ENCODE measurements around the gene CAPN12.

Gene CAPN12

DNA sequence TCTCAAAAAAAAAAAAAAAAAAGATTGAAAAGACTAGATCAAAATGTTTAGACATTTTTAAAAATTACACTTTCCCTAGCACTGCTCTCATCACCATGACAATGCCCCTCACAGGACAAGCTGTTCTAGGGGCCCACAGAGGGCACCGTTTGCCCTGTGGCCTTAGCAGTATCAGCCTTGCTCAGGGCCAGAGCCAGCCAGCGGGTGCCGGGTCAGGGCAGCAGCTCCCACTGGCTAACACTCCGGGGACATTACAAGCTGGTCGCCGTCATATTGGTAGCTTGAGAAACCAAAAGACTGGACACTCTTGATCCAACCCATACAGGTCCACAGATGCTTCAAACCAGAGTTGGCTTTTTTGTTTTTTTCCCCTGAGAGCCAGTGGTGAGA is 18.0 kb downstream of the CAPN12 start:
- no peak for DNase-seq (ENCODE audit: low read depth in 2 of 2)

DNA sequence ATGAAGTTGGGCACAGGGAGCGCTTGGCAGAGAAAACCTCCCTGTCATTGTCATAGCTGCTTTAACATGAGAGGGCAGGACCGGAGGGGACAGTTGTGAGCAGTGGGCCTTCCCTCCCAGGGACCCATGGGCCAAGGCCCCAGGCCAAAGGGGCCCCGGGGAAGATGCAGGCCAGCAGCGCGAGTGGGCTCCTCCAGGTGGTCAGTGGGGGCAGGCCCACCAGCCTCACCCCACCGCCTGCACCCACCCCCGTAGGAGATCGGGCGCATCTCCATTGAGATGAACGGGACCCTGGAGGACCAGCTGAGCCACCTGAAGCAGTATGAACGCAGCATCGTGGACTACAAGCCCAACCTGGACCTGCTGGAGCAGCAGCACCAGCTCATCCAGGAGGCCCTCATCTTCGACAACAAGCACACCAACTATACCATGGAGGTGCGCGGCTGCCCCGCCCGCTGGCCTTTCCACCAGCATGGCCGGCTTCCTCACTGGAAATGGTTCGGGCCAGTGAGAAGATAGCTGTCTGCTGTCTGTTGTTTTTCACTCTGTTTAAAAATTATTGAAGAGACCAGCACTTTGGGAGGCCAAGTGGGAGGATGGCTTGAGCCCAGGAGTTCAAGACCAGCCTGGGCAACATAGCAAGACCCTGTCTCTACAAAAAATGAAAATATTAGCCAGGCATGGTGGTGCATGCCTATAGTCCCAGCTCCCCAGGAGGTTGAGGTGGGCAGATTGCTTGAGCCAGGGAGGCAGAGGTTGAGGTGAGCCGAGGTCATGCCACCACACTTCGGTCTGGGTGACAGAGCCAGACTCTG is 18.6 kb downstream of the CAPN12 start:
- no peak for DNase-seq (ENCODE audit: low read depth in 2 of 2)

DNA sequence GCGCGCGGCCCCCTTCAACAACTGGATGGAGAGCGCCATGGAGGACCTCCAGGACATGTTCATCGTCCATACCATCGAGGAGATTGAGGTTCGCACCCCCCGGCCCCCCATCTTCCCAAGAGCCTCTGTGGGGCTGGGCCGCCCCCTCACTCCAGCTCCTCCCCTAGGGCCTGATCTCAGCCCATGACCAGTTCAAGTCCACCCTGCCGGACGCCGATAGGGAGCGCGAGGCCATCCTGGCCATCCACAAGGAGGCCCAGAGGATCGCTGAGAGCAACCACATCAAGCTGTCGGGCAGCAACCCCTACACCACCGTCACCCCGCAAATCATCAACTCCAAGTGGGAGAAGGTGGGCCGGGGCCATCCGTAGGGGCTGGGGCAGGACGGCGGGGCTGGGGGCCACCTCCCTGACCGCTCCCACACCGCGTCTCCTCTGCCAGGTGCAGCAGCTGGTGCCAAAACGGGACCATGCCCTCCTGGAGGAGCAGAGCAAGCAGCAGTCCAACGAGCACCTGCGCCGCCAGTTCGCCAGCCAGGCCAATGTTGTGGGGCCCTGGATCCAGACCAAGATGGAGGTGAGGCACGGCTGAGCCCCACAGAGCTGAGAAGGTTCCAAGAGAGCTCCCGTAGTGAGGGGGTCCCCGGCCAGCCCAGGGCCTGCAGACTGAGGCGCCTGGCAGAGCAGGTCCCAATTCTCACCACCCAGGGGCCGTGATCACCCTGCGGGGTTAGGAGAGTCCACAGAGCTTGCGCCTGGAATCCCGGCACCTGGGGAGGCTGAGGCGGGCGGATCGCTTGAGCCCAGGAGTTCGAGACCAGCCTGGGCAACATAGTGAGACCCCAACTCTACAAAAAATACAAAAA is 20.1 kb downstream of the CAPN12 start:
- DNase-seq (ENCODE audit: low read depth in 2 of 2), result no peak

DNA sequence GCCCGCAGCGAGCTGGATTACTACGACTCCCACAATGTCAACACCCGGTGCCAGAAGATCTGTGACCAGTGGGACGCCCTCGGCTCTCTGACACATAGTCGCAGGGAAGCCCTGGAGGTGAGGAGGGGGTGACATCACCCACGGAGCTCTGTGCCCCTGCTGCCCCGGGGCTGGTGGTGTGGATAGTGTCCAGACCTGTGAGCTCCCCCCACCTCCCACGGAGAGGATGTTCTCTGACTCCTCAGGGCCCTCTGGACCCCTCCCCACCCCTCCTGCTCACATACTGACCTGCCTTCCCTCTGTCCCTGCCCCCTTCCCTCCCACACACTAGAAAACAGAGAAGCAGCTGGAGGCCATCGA is 20.7 kb downstream of the CAPN12 start:
- DNase-seq (ENCODE audit: low read depth in 2 of 2), result no peak

DNA sequence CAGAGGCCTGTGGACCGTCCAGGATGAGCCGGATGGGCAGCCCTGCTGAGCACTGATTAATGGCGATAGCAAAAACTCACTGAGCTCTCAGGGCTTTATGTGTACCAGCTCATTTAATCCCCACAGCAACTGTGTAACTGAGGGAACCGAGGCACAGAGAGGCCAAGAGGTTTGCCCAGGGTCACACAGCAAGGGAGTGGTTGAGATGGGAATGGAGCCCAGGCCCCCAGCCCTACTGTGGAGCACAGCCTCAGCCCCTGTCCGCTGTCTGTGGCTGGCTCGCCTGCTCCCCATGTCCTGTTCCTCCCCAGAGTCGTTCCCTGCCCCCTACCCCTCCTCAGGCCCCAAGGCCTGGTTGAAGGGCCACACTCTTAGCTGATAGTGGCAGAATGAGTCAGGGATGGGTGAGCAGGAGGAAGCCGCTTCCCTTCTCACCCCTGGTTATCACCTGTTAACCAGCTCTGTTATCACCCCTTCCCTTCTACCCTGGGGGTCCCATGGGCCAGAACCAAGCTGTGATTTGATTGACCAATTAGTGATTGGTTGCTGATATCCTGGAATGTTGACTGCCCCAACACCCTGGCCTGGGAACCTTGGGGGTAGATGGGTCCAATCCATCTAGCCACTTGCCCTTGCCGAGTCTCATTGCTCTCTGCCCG is 21.2 kb downstream of the CAPN12 start:
- no peak for DNase-seq (ENCODE audit: low read depth in 2 of 2)

DNA sequence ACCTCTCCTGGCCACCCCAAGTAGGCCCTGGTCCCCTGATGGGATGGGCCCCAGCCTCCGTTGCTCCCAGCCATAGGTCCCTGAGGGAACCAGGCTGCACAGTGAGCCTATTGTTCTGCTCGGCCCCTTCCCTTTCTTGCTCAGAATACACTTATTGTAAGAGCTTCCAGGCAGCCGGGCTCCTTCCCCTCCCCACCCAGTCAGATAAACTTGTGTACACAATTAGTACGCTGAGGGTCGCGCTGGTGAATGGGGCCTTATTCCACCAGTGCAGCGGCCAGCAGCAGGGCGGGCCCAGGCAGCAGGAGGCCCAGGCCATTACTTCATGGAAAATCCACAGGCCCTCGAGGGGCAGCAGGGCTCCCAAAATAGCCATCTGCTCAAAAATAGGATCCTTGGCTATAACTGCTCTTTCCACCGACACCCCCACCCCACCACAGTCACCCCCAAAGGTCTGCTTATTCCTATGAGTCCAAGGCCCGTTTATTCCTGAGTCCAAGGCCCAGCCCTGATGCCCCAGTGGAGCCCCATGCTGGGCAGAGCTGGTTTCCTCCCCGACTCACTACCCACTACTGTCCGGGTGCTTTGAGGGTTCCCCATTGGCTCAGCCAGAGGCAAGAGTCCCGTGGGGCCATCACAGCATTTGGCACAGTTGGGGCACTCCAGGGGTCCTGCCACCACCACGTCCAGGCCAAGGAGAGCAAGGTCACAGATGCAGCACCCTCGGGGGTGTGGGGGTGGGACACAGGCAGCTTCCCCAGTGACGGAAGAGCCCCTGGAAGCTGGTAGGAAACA is 22.1 kb downstream of the CAPN12 start:
- DNase-seq (ENCODE audit: low read depth in 2 of 2), result no peak

DNA sequence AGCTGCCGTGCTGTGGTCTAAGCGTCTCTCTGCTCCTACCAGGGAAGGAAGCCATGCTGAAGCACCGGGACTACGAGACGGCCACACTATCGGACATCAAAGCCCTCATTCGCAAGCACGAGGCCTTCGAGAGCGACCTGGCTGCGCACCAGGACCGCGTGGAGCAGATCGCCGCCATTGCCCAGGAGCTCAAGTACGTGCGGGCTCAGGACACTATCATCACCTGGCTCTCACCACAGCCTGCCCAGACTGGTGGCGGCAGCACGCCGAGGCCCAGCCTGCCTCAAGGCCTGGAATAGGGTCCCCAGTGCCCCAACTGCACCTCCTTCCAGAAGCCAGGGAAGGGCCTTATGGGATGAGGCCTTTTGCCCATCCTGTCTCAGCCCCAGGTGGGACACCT is 22.8 kb downstream of the CAPN12 start:
- no peak for DNase-seq (ENCODE audit: low read depth in 2 of 2)

DNA sequence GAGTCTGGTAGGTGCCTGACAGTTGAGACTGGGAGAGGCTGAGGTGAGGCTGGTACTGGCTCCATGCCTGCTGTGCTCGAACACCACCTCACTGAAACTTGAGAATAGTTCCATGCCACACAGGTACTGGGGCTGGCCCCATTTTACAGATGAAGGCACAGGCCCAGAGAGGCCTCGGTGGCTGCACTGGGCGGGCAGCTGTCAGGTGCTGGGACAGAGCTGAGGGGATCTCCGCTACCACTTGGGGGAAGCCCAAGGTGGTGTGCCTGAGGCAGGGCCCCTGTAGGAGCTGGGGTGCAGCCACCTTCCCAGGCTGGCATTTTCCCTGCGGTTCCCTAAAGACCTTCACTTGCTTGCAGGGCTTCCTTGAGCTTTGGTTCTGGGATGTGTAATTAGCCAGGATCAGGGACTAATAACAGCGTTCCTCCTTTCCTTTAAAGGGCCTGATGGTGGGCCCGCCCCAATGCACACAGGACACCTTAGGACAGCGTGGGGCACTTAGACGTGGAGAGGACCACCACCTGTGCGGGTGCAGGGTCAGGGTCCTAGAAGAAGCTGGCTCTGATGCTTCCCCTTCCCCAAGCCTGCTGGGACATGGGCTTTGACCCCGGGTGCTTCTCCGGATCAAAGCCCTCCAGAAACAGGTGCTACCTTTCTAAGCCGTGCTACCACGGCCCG is 23.6 kb downstream of the CAPN12 start:
- DNase-seq (ENCODE audit: low read depth in 2 of 2), result no peak

DNA sequence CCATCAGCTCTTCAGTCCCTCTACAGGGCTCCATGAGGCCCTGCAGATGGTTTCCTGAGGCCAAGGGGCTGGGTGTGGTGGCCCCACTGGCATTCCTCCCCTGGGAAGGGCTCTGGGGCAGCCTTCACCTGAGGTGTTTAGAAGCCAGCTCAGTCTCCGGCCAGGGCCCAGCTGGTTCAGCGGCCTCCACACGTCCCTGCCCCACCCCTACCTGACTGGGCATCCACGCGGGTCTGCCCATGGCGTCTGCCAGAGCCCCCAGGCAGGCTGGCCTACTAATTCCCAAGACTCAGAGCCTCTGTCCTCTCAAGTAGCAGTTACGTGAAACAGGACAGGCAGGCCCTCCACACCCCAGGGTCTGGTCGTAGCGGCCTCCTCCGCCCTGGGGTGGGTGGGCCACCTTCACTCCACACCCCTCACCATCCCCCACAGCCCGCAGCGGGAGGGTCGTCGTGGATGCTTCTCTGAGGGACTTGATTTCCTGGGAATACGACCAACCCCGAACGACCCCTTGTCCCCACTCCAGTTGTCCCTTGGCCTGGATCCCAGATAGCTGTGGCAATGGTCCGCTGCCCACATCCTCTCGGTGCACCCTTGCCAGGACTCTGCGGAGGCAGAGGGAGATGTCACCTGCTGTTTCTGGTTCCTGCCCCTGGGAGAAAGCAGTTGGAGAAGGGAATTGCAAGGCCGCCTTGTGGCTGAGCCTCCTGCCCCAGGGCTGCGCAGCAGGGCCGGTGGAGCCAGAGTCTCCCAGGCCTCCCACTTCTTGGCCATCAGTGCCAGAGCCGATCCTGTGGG is 24.3 kb downstream of the CAPN12 start:
- no peak for DNase-seq (ENCODE audit: low read depth in 2 of 2)

DNA sequence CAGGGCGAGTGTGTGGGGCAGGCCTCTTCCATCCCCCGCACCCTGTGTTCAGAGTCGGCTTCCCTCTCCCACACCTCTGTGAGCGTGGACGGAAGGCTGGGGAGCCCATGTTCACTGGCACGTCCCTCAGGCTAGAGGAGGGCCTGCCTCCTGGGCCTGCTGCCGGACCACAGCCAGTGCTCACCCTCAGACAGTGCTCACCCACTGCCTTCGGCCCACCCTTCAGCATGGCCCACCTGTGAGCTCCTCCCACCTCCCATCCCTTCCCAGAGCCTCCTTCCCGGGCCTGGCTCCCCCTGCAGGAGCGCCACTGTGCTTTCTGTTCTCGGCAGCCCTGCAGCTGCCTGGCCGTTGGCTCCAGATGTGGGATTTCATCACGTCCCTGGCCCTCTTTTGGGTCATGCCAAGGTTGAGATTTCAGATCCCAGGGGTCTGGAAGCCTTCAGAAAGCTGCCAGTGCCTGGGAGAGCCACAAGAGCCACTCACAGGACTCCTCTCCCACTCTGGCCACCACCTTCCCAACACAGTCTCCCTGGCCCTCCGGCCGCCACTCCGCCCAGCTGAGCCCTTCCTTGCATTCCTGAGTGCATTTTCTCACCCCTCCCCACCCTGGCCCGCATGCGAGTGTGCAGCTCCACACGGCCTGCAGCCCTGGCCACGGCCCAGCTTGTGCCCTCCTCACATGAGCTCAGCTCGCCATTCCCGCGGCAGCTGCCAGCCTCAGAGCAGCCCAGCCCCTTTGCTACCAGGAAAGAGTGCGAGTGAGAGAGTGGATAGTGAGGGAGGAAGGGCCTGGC is 25.3 kb downstream of the CAPN12 start:
- no peak for DNase-seq (ENCODE audit: low read depth in 2 of 2)

DNA sequence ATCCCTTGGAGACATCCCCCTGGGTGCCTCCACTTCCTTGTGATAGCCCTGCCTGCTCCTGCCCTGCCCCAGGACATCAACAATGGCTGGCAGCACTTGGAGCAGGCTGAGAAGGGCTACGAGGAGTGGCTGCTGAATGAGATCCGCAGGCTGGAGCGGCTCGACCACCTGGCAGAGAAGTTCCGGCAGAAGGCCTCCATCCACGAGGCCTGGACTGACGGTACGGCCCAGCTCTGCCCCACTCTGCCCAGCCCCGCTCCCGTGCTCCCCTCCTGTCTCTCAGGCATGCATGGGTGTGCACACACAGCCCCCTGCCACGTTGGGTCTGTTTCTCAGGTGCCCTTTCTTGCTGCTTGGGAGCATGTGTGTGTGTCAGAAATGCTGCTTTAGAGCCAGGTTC is 26.4 kb downstream of the CAPN12 start:
- DNase-seq (ENCODE audit: low read depth in 2 of 2), result no peak

DNA sequence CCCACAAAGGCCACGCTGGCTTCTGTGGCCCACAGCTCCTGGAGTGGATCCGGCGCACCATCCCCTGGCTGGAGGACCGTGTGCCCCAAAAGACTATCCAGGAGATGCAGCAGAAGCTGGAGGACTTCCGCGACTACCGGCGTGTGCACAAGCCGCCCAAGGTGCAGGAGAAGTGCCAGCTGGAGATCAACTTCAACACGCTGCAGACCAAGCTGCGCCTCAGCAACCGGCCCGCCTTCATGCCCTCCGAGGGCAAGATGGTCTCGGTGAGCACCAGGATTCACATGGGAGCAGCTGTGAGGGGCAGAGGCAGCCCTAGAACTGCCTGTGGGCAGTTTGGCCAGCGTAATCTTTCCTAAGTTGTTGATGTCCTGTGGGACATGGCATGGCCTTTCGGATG is 27.2 kb downstream of the CAPN12 start:
- DNase-seq (ENCODE audit: low read depth in 2 of 2), result no peak

DNA sequence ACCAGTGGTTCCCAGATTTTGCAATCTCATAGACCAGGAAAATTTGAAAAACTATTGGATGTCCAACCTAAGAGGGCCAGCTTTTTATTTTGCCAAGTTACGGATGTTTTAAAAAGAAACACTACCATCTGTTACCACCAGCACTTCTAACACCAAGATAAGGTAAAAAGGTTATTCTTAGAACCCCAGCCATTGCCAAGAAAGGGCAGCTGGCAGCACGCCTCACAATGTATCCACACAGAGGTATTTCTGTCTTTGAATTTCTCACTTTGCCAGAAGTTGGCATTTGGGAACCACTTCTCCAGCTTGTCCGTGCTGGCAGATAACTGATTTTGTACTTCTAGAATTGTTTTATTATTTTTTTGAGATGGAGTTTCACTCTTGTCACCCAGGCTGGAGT is 28.7 kb downstream of the CAPN12 start:
- DNase-seq (ENCODE audit: low read depth in 2 of 2), result no peak

DNA sequence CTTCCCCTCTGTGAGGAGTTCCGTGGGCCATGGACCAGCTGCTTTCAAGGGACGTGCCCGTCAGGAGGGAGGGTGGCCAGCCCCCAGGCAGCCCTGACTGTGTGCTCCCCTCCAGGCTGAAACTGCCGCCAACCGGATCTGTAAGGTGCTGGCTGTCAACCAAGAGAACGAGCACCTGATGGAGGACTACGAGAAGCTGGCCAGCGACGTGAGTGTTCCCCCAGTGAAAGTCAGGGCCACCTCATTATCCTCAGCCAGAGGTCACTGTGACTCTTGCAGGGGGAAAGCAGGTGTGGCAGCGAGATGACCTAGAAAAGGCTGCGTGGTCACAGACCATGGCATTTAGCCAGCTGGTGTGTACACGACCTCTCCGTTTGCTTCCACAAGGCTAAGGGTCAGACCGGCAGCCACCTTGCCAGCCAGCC is 29.9 kb downstream of the CAPN12 start:
- no peak for DNase-seq (ENCODE audit: low read depth in 2 of 2)

DNA sequence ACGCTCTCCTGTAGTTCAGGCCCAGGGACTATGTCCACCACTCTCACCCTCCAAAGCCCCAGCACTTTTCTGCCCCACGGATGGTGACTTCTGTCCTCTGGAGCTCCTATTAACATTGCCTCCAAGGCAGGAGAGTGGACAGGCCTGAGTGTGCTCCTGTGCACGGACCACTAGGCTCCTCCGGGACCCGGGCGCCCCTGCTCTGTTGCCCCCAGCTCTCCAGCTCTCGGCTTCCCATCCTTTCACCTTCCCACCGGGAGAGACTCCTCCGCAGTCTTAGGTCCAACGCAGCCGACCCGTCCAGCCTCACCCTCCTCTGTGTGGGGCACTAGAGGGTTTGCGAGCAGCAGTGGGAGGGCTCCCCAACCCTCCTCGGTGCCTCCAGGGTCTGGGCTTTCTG is 30.4 kb downstream of the CAPN12 start:
- no peak for DNase-seq (ENCODE audit: low read depth in 2 of 2)

DNA sequence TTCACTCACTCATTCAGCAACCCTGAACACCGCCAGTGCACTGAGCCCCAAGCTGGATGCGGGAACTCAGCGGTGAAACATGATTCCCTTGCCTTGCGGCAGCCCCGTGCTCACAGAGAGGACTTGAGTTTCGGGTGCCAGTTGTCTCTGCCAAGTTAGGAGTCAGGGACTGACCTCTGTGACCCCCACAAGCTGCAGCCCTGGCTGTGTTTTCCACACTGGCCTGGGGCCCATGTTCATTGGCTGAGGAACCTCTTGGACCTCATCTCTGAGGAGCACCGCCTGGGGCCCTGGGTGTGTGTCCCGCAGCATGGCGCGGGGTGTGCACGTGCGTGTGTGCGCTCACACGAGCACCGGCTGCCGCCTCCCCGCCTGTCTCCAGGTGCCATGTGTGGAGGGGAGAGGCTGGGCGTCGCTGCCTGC is 31.0 kb downstream of the CAPN12 start:
- DNase-seq (ENCODE audit: low read depth in 2 of 2), result no peak

DNA sequence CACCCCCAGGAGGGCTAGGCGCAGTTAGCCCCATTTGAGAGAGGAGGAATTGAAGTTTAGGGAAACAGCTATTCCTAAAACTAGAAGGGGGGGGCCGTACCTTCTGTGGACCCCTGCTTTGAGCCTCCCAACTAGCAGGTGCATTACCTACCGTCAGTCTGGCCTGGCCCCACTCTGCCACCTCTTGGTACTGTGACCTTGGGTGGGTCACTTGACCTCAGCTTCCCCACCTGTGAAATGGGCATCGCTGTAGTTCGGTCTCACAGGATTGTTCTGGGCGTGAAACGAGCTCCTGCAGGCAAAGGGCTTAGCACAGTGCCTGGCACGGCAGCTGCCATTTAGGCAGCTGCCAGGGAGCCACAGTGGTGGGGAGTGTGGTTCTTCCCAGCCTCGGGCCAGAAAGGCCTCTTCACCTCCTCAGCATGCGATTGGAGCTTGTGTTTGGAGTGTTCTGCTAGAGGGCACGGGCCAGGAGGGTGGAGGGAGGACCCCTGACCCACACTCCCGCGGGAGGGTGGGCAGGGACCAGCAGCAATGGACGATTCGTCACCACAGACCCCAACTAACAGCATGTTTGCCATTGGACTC is 32.0 kb downstream of the CAPN12 start:
- no peak for DNase-seq (ENCODE audit: low read depth in 2 of 2)

DNA sequence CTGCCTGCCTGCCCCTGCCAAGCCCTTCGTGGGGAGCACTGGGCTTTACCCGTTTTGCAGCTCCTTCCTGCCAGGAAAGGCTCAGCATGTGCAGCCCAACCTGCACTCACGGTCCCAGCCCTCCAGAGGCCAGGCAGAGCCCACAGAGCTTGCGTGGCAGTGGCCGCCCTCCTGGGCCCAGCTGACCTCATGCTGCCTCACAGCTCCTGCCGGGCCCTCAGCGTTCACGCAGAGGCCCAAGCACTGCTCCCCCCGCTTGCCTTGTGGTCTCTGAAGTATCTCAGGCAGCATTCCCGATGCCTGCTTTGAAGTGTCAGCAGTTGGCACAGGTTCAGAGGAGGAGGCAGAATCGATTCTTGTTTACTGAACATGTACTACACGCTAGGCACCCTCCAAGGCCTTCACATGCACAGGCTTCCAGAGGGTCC is 32.5 kb downstream of the CAPN12 start:
- no peak for DNase-seq (ENCODE audit: low read depth in 2 of 2)
